Osteocyte (in vitro differentiated cells): ENCODE measurements around the gene C1RL. TPM values are rescaled to one million over a fixed set of nuclear protein-coding genes. Genes with fewer than 3 reads are reported as not detected.

Source experiments
- DNase-seq: peaks from one replicate; pipeline ENCODE4 v3.0.0; 2021; ENCODE audit warnings: mixed read lengths; ENCODE audit not compliant: unreplicated experiment; ENCODE audit errors: extremely low spot score
- H3K27ac Mint-ChIP-seq: one replicate; pipeline ENCODE4 v1.8.0; 2021; ENCODE audit warnings: mild to moderate bottlenecking, mixed read lengths; ENCODE audit not compliant: unreplicated experiment
- H3K27me3 Mint-ChIP-seq: one replicate; pipeline ENCODE4 v1.8.0; 2021; ENCODE audit warnings: mixed read lengths; ENCODE audit not compliant: unreplicated experiment
- H3K36me3 Mint-ChIP-seq: one replicate; pipeline ENCODE4 v1.8.0; 2021; ENCODE audit warnings: mixed read lengths; ENCODE audit not compliant: unreplicated experiment
- H3K4me1 Mint-ChIP-seq: one replicate; pipeline ENCODE4 v1.8.0; 2021; ENCODE audit warnings: mixed read lengths; ENCODE audit not compliant: unreplicated experiment
- H3K4me3 Mint-ChIP-seq: one replicate; pipeline ENCODE4 v1.8.0; 2021; ENCODE audit warnings: mild to moderate bottlenecking, moderate library complexity, mixed read lengths; ENCODE audit not compliant: unreplicated experiment
- H3K9me3 Mint-ChIP-seq: one replicate; pipeline ENCODE4 v1.8.0; 2021; ENCODE audit warnings: mixed read lengths; ENCODE audit not compliant: unreplicated experiment
- total RNA-seq: library from RNA; stranded (reverse); gene quantifications from 2 replicates; pipeline ENCODE4 v1.2.1, GENCODE V29; 2021
- TF ChIP-seq, protein P1 (sequence below): fragments of 200-600 bp; sonication (generic); IDR thresholded peaks from 2 replicates; pipeline ENCODE4 v1.5.0; 2021; ENCODE audit warnings: antibody characterized with exemption, mild to moderate bottlenecking, moderate library complexity

C1RL gene
- total RNA-seq, 1 donor from 2014 or later, result 22.3 TPM

DNA sequence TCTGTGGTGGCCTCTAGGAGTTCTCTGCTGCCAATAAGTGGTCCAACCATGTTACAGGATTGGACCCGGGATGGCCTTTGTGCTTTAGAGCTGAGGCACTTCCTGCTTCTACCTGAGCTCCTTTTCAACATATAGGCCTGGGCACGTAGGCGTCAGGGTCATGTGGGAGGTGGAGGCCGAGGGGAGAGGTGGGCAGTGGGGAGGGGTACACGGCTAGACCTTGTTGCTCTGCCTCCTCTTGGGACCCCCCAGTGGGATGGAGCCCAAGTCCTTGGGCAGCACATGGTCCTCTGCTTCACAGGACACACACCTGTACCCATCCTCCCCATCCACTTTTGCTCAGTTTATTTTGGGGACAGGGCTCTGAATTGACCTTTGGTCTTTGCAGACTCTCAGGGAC, 12.3 kb upstream of the C1RL start:
- TF ChIP-seq, protein P1, sequence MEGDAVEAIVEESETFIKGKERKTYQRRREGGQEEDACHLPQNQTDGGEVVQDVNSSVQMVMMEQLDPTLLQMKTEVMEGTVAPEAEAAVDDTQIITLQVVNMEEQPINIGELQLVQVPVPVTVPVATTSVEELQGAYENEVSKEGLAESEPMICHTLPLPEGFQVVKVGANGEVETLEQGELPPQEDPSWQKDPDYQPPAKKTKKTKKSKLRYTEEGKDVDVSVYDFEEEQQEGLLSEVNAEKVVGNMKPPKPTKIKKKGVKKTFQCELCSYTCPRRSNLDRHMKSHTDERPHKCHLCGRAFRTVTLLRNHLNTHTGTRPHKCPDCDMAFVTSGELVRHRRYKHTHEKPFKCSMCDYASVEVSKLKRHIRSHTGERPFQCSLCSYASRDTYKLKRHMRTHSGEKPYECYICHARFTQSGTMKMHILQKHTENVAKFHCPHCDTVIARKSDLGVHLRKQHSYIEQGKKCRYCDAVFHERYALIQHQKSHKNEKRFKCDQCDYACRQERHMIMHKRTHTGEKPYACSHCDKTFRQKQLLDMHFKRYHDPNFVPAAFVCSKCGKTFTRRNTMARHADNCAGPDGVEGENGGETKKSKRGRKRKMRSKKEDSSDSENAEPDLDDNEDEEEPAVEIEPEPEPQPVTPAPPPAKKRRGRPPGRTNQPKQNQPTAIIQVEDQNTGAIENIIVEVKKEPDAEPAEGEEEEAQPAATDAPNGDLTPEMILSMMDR, result no peak
- Mint-ChIP-seq H3K36me3 (no peaks in the 10 kb centered on the region), H3K4me1 (no peaks in the 10 kb centered on the region)

DNA sequence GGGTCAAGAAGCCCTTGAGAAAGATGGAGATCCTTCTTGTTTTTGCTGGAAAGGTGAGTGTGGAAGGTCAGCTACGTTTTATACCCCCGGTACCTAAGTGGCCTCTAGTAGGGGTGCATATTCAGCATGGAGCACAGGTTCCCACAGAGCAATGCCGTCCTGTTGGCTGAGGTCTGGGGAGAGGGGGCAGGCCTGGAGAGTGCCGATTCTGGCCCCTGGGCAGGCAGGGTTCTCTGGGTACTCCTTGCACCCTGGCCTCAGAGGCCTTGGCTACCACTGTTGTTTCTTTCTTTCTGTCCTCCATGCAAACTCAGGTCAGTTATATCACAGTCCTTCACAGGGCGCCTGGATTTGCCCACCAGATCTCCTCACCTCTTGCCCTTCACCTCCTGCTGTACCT, 11.2 kb upstream of the C1RL start:
- no peak for DNase-seq
- no peak overlapping the region for H3K4me3 Mint-ChIP-seq
- TF ChIP-seq, protein P1, result no peak
- H3K36me3 Mint-ChIP-seq, result peaks cover 2% of the 10 kb centered on the region
- peaks cover 36% of the 10 kb centered on the region for H3K27me3 Mint-ChIP-seq
- no peaks in the 10 kb centered on the region for H3K4me1 Mint-ChIP-seq
- H3K9me3 Mint-ChIP-seq, result no peaks in the 10 kb centered on the region
- H3K27ac Mint-ChIP-seq, result no peak overlapping the region

More for the DNA sequence above, 12.3 kb upstream of the C1RL start:
- H3K9me3 Mint-ChIP-seq, result no peaks in the 10 kb centered on the region
- H3K27ac Mint-ChIP-seq, result no peak overlapping the region
- H3K27me3 Mint-ChIP-seq, result peaks cover 29% of the 10 kb centered on the region
- H3K4me3 Mint-ChIP-seq, result no peak overlapping the region
- no peak for DNase-seq

DNA sequence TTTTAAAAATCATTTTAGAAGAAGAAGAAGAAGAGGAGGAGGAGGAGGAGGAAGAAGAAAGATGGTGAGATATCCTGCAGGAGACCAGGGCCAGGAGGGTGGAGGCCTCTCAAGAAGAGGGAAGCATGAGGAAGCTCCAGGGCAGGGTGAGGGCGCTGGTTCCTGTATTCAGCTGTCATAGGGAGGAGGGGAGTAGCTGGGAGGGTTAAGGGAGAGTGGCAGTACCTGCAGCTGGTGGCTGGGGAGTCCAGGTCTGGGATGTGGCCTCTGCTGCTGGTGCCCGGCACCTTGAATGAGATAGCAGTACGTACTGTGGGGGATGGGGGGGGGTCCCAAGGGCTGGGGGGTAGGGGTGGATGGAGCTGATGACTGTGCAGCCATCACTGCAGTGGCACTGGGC, 9.9 kb upstream of the C1RL start:
- no peak for DNase-seq
- peaks cover 2% of the 10 kb centered on the region for H3K36me3 Mint-ChIP-seq
- TF ChIP-seq, protein P1, result no peak
- no peaks in the 10 kb centered on the region for H3K9me3 Mint-ChIP-seq
- no peak overlapping the region for H3K4me3 Mint-ChIP-seq
- H3K4me1 Mint-ChIP-seq, result no peaks in the 10 kb centered on the region
- no peak overlapping the region for H3K27ac Mint-ChIP-seq
- peaks cover 37% of the 10 kb centered on the region for H3K27me3 Mint-ChIP-seq

DNA sequence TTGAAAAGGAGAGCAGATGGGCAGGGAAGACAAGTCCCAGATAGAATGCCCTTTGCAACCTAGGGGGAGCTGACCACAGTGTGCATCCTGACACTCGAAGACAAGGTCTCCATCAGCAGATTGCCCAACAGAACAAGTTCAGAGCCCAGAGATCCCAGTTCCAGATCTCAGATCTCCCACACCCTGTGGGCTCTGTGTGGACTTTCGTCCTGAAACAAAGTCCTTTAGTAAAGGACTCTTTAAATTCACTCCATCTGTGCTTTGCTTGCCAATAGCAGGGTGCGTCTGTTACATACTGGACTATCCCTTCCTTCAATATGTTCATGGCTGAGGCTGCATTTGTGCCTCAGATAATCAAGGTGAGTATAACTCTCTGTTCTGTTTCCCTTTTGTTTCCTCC, 8.7 kb upstream of the C1RL start:
- peaks cover 31% of the 10 kb centered on the region for H3K27me3 Mint-ChIP-seq
- no peak for DNase-seq
- peaks cover 2% of the 10 kb centered on the region for H3K36me3 Mint-ChIP-seq
- no peak overlapping the region for H3K27ac Mint-ChIP-seq
- no peak overlapping the region for H3K4me3 Mint-ChIP-seq
- peaks cover 5% of the 10 kb centered on the region for H3K4me1 Mint-ChIP-seq
- H3K9me3 Mint-ChIP-seq, result no peaks in the 10 kb centered on the region
- TF ChIP-seq, protein P1, result no peak

DNA sequence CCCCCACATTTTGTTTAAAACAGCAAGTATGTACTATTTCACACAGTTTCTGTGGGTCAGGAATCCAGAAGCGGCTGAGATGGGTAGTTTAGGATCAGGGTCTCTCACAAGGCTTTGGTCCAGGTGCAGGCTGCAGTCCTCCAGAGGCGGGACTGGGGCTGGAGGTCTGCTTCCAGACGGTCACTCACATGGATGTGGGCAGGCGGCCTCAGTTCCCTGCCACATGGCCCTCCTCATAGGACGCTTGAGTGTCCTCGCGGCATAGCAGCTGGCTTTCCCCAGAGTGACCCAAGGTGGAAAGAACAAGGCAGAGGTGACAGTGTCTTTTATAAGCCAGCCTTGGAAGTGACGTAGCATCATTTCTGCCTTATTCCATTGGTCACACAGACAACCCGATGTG, 7.9 kb upstream of the C1RL start:
- DNase-seq, result no peak
- Mint-ChIP-seq H3K36me3 (peaks cover 2% of the 10 kb centered on the region), H3K27me3 (peaks cover 31% of the 10 kb centered on the region), H3K27ac (no peak overlapping the region), H3K4me3 (no peak overlapping the region), H3K9me3 (no peaks in the 10 kb centered on the region), H3K4me1 (peaks cover 5% of the 10 kb centered on the region)
- TF ChIP-seq, protein P1, result no peak
